GM21576 (cell line): ENCODE data around the gene RCN1.

Experiments used
- ATAC-seq: cut with Tn5 transposase; IDR thresholded peaks from one replicate; pipeline ENCODE4 v1.9.1; 2021; ENCODE audit warnings: mild to moderate bottlenecking, moderate library complexity; ENCODE audit not compliant: unreplicated experiment

RCN1 gene

GRCh38 chr11:32151027-32151426, 60.2 kb downstream of the RCN1 start:
- no peak for ATAC-seq

GRCh38 chr11:32152216-32152615, 61.3 kb downstream of the RCN1 start:
- no peak for ATAC-seq

- no peak for ATAC-seq
Measured at GRCh38 chr11:32152821-32153220, 61.9 kb downstream of the RCN1 start.

GRCh38 chr11:32153747-32154146, 62.9 kb downstream of the RCN1 start:
- ATAC-seq = peak; percentile 52

- peak; percentile 48 for ATAC-seq
Measured at GRCh38 chr11:32154275-32154674, 63.4 kb downstream of the RCN1 start.
